ENCODE data around the gene TTC21A.

Gene TTC21A

DNA sequence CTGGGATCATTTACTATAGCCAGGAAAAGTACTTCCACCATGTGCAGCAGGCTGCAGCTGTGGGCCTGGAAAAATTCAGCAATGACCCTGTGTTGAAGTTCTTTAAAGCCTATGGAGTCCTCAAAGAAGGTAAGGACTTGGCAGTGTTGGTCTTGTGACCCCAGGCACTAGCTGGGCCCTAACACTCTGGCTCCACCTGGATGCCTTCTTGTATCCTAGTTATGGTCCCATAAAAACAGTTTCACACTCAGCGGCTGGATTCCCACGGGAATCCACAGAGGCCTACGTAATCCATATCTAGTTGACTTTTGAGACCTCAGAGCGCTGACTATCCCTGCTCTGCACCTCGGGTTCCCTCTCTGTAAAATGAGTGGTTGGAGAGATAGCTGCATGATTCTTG, 1.6 kb downstream of the TTC21A start:
- H3K79me2 ChIP-seq (ENCODE audit: insufficient read depth, low read length): peaks cover 20% of the 10 kb centered on the region
- no peaks in the 10 kb centered on the region for H3K9me3 ChIP-seq (ENCODE audit: insufficient read depth, low read length, severe bottlenecking)
- TF ChIP-seq, protein P1, sequence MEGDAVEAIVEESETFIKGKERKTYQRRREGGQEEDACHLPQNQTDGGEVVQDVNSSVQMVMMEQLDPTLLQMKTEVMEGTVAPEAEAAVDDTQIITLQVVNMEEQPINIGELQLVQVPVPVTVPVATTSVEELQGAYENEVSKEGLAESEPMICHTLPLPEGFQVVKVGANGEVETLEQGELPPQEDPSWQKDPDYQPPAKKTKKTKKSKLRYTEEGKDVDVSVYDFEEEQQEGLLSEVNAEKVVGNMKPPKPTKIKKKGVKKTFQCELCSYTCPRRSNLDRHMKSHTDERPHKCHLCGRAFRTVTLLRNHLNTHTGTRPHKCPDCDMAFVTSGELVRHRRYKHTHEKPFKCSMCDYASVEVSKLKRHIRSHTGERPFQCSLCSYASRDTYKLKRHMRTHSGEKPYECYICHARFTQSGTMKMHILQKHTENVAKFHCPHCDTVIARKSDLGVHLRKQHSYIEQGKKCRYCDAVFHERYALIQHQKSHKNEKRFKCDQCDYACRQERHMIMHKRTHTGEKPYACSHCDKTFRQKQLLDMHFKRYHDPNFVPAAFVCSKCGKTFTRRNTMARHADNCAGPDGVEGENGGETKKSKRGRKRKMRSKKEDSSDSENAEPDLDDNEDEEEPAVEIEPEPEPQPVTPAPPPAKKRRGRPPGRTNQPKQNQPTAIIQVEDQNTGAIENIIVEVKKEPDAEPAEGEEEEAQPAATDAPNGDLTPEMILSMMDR (IDR thresholded peaks at IDR 0.05; ENCODE audit: borderline replicate concordance, extremely low read depth, low read length, poor library complexity, severe bottlenecking): no peak
- no peak for TF ChIP-seq EZH2 (IDR thresholded peaks at IDR 0.05; ENCODE audit: borderline replicate concordance, low read depth, low read length, severe bottlenecking)
- no peaks in the 10 kb centered on the region for H3K27me3 ChIP-seq (ENCODE audit: insufficient read depth, low read length, poor library complexity)
- H2AFZ ChIP-seq (ENCODE audit: low read depth, low read length): no peak overlapping the region
- peaks cover 35% of the 10 kb centered on the region for H3K4me1 ChIP-seq (ENCODE audit: insufficient read depth, low read length)
- ATAC-seq (ENCODE audit: insufficient read depth, low read depth): no peak
- no peak for DNase-seq
- H4K20me1 ChIP-seq (ENCODE audit: insufficient read depth, low read length): peaks cover 15% of the 10 kb centered on the region
- no peak overlapping the region for H3K9ac ChIP-seq (ENCODE audit: low read depth, low read length)
- H3K4me2 ChIP-seq (ENCODE audit: insufficient read depth, low read length): no peak overlapping the region
- H3K36me3 ChIP-seq (ENCODE audit: insufficient read depth, low read length): no peaks in the 10 kb centered on the region
- H3K4me3 ChIP-seq (ENCODE audit: low read depth in 1 of 2, low read length in 2 of 2): no peak overlapping the region
- no peak overlapping the region for H3K27ac ChIP-seq (ENCODE audit: low read length)

DNA sequence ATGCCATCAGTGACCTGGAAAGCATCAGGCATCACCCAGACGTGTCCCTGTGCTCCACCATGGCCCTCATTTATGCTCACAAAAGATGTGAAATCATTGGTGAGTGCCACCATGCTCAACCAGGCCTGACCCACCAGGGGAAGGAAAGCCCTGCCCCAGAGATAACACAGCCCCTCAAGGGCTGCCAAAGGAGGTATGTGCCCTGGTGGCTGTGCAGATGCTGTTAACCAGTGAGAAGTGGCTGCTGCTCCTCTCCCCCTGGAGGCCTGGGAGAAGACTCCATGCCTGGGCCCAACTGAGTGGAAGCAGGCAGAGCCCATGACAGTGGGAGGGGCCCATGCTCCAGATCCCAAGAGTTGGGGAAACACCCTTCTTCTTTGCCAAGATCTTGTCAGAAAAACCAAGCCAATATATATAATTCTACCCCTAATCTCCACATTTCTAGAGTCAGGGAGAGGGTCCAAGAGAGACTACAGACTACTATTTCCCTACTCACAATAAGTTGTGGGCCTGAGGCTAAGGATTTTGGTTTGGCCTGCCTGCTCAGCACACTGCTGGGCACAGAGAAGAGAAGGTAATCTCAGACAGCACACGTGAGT, 2.7 kb downstream of the TTC21A start:
- Histone ChIP-seq H3K4me2 (ENCODE audit: insufficient read depth, low read length) (no peak overlapping the region), H3K4me3 (ENCODE audit: low read depth in 1 of 2, low read length in 2 of 2) (no peak overlapping the region), H3K36me3 (ENCODE audit: insufficient read depth, low read length) (no peaks in the 10 kb centered on the region), H3K9ac (ENCODE audit: low read depth, low read length) (no peak overlapping the region), H2AFZ (ENCODE audit: low read depth, low read length) (no peak overlapping the region), H3K4me1 (ENCODE audit: insufficient read depth, low read length) (peaks cover 30% of the 10 kb centered on the region), H3K27ac (ENCODE audit: low read length) (no peak overlapping the region), H3K9me3 (ENCODE audit: insufficient read depth, low read length, severe bottlenecking) (no peaks in the 10 kb centered on the region), H4K20me1 (ENCODE audit: insufficient read depth, low read length) (peaks cover 6% of the 10 kb centered on the region), H3K27me3 (ENCODE audit: insufficient read depth, low read length, poor library complexity) (no peaks in the 10 kb centered on the region), H3K79me2 (ENCODE audit: insufficient read depth, low read length) (peaks cover 17% of the 10 kb centered on the region)
- TF ChIP-seq, protein P1 (IDR thresholded peaks at IDR 0.05; ENCODE audit: borderline replicate concordance, extremely low read depth, low read length, poor library complexity, severe bottlenecking): no peak
- no peak for TF ChIP-seq EZH2 (IDR thresholded peaks at IDR 0.05; ENCODE audit: borderline replicate concordance, low read depth, low read length, severe bottlenecking)
- no peak for DNase-seq
- no peak for ATAC-seq (ENCODE audit: insufficient read depth, low read depth)

DNA sequence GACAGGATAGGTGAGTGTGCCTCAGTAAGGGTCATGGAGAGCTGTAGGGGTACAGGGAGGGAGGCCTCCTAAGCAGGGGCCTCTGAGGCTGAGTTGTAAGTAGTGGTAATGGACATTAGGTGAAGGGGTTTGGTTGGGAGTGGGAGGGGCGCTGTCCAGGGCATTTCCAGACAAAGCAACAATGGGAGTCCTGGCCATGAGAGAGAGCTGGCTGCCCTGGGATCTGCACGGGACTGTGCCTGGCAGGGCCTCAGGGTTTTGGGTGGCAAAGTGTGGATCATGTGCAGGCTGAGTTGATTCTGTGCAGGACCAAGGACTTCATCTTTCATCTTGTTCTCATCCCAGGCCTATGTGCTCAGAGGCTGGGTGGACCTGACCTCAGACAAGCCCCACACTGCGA, 4.6 kb downstream of the TTC21A start:
- Histone ChIP-seq H3K4me3 (ENCODE audit: low read depth in 1 of 2, low read length in 2 of 2) (no peak overlapping the region), H3K4me1 (ENCODE audit: insufficient read depth, low read length) (peaks cover 14% of the 10 kb centered on the region), H3K36me3 (ENCODE audit: insufficient read depth, low read length) (no peaks in the 10 kb centered on the region), H3K4me2 (ENCODE audit: insufficient read depth, low read length) (no peak overlapping the region), H3K79me2 (ENCODE audit: insufficient read depth, low read length) (no peaks in the 10 kb centered on the region), H2AFZ (ENCODE audit: low read depth, low read length) (no peak overlapping the region), H4K20me1 (ENCODE audit: insufficient read depth, low read length) (no peaks in the 10 kb centered on the region), H3K27ac (ENCODE audit: low read length) (no peak overlapping the region), H3K9me3 (ENCODE audit: insufficient read depth, low read length, severe bottlenecking) (no peaks in the 10 kb centered on the region), H3K27me3 (ENCODE audit: insufficient read depth, low read length, poor library complexity) (no peaks in the 10 kb centered on the region), H3K9ac (ENCODE audit: low read depth, low read length) (no peak overlapping the region)
- ATAC-seq (ENCODE audit: insufficient read depth, low read depth) (no peak), DNase-seq (no peak)
- no peak for TF ChIP-seq EZH2 (IDR thresholded peaks at IDR 0.05; ENCODE audit: borderline replicate concordance, low read depth, low read length, severe bottlenecking)
- TF ChIP-seq, protein P1 (IDR thresholded peaks at IDR 0.05; ENCODE audit: borderline replicate concordance, extremely low read depth, low read length, poor library complexity, severe bottlenecking): no peak
